MCF 10A (cell line): ENCODE measurements around the gene RNF14. TPM values are rescaled to one million over a fixed set of nuclear protein-coding genes. Genes with fewer than 3 reads are reported as not detected.

Source experiments
- BruUV-seq: library from RNA; stranded (reverse); fragments of 400-500 nt; replicated peaks from 2 replicates; lab custom pipeline; 2021; lab: Mats Ljungman, UMichigan
- CTCF ChIA-PET: fragments of 300-600 bp; sonication (Branson Sonifier 250); formaldehyde crosslinking; extraction: SDS; loops from one replicate; lab custom pipeline; 2021; ENCODE audit warnings: antibody characterized with exemption, inconsistent platforms; lab: Yijun Ruan, JAX
- POLR2A ChIA-PET: fragments of 300-600, 350-650 bp; sonication (Branson Sonifier 250); formaldehyde crosslinking; extraction: SDS; loops from one replicate; lab custom pipeline; 2020; ENCODE audit warnings: antibody characterized with exemption, inconsistent platforms; lab: Yijun Ruan, JAX
- DNase-seq: peaks from one replicate; pipeline ENCODE4 v3.0.0-alpha.2; 2018; ENCODE audit not compliant: unreplicated experiment
- H3K27ac Mint-ChIP-seq: one replicate; pipeline ENCODE4 v1.8.0; 2022; ENCODE audit warnings: mild to moderate bottlenecking, low read depth, mixed read lengths; ENCODE audit not compliant: unreplicated experiment
- H3K27me3 Mint-ChIP-seq: one replicate; pipeline ENCODE4 v1.8.0; 2022; ENCODE audit warnings: mixed read lengths; ENCODE audit not compliant: insufficient read depth, unreplicated experiment
- H3K36me3 Mint-ChIP-seq: one replicate; pipeline ENCODE4 v1.8.0; 2022; ENCODE audit warnings: mild to moderate bottlenecking, moderate library complexity, mixed read lengths; ENCODE audit not compliant: insufficient read depth, unreplicated experiment
- H3K4me1 Mint-ChIP-seq: one replicate; pipeline ENCODE4 v1.8.0; 2022; ENCODE audit warnings: mixed read lengths; ENCODE audit not compliant: insufficient read depth, unreplicated experiment
- H3K4me3 Mint-ChIP-seq: one replicate; pipeline ENCODE4 v1.8.0; 2022; ENCODE audit warnings: mild to moderate bottlenecking, moderate library complexity, mixed read lengths; ENCODE audit not compliant: unreplicated experiment
- H3K9me3 Mint-ChIP-seq: one replicate; pipeline ENCODE4 v1.8.0; 2022; ENCODE audit warnings: mixed read lengths; ENCODE audit not compliant: unreplicated experiment
- CTCF ChIP-seq: fragments of 200-600 bp; IDR thresholded peaks from one replicate; pipeline ENCODE4 v1.8.0; 2022; ENCODE audit warnings: antibody characterized with exemption, mild to moderate bottlenecking; ENCODE audit not compliant: unreplicated experiment
- intact Hi-C: fragments of 100-400 bp; cut with micrococcal nuclease; formaldehyde crosslinking; loops from 2 replicates; pipeline ENCODE4 v1.14.1; 2022
- total RNA-seq: library from RNA; stranded (reverse); gene quantifications from 2 replicates; pipeline ENCODE4 v1.2.3, GENCODE V29; 2022

RNF14 gene
- total RNA-seq, 1 experiment from 2014 or later, result 81.3 TPM

GRCh38 chr5:141929398-141930058 is 39.4 kb upstream of the RNF14 start:
- peaks cover 9% of the 10 kb centered on the region for H3K4me1 Mint-ChIP-seq
- TF ChIP-seq CTCF, result no peak
- H3K27ac Mint-ChIP-seq, result no peak overlapping the region
- H3K9me3 Mint-ChIP-seq, result no peaks in the 10 kb centered on the region
- no peaks in the 10 kb centered on the region for H3K27me3 Mint-ChIP-seq
- POLR2A ChIA-PET, result no interaction called here
- intact Hi-C loops, result no loop called here
- H3K4me3 Mint-ChIP-seq, result no peak overlapping the region
- peaks cover 94% of the 10 kb centered on the region for H3K36me3 Mint-ChIP-seq
- no TSS peak for BruUV-seq
- CTCF ChIA-PET, result interaction anchor here (0.6 to 2.1 kb wide), 5 partner anchors 12 to 235 kb away, joined by 3 to 6 read pairs (median 3); partner anchors contain the start of gene PCDH1
- no peak for DNase-seq

GRCh38 chr5:141931694-141932093 is 37.2 kb upstream of the RNF14 start:
- intact Hi-C loops, result no loop called here
- H3K27me3 Mint-ChIP-seq, result no peaks in the 10 kb centered on the region

GRCh38 chr5:141933151-141933550 is 35.8 kb upstream of the RNF14 start:
- intact Hi-C loops, result no loop called here
- Mint-ChIP-seq H3K4me3 (no peak overlapping the region), H3K27ac (no peak overlapping the region), H3K36me3 (peaks cover 94% of the 10 kb centered on the region), H3K27me3 (no peaks in the 10 kb centered on the region), H3K4me1 (peaks cover 19% of the 10 kb centered on the region), H3K9me3 (no peaks in the 10 kb centered on the region)
- no peak for DNase-seq
- CTCF ChIA-PET, result interaction anchor here (0.5 to 3.4 kb wide), 6 partner anchors 10 to 242 kb away, joined by 3 to 22 read pairs (median 4); partner anchors contain the start of genes DELE1 and RNF14
- POLR2A ChIA-PET, result interaction anchor here (5.7 kb wide), 1 partner anchor 10 kb away, joined by 40 read pairs; the partner anchor contains the start of gene DELE1
- no peak for TF ChIP-seq CTCF
- no TSS peak for BruUV-seq

More at GRCh38 chr5:141931694-141932093, 37.2 kb upstream of the RNF14 start:
- no peak overlapping the region for H3K27ac Mint-ChIP-seq
- H3K4me1 Mint-ChIP-seq, result peaks cover 19% of the 10 kb centered on the region
- no peak for TF ChIP-seq CTCF
- no TSS peak for BruUV-seq
- H3K9me3 Mint-ChIP-seq, result no peaks in the 10 kb centered on the region
- peaks cover 97% of the 10 kb centered on the region for H3K36me3 Mint-ChIP-seq
- ChIA-PET CTCF (interaction anchor here (0.6 to 1.0 kb wide), 4 partner anchors 29 to 666 kb away, joined by 3 read pairs; no protein-coding TSS in a partner anchor), POLR2A (interaction anchor here (0.7 kb wide), 1 partner anchor 1209 kb away, joined by 3 read pairs; no protein-coding TSS in a partner anchor)
- no peak for DNase-seq
- H3K4me3 Mint-ChIP-seq, result no peak overlapping the region

- H3K9me3 Mint-ChIP-seq, result no peaks in the 10 kb centered on the region
- ChIA-PET CTCF (interaction anchor here (0.9 to 3.4 kb wide), 9 partner anchors 11 to 243 kb away, joined by 3 to 22 read pairs (median 4); partner anchors contain the start of genes DELE1, PCDH1 and RNF14), POLR2A (interaction anchor here (0.7 to 5.7 kb wide), 5 partner anchors 10 to 45 kb away, joined by 3 to 40 read pairs (median 6); partner anchors contain the start of gene DELE1)
- peak overlapping the region; percentile 55 for H3K27ac Mint-ChIP-seq
- H3K36me3 Mint-ChIP-seq, result peaks cover 94% of the 10 kb centered on the region
- no peak overlapping the region for H3K4me3 Mint-ChIP-seq
- peaks cover 19% of the 10 kb centered on the region for H3K4me1 Mint-ChIP-seq
- TF ChIP-seq CTCF, result no peak
- no peaks in the 10 kb centered on the region for H3K27me3 Mint-ChIP-seq
- DNase-seq, result no peak
- intact Hi-C loops, result no loop called here
- BruUV-seq, result no TSS peak
These were observed 34.6 kb upstream of the RNF14 start for GRCh38 chr5:141934099-141934844.
